ENCODE measurements around the gene C19orf12.

The C19orf12 gene

DNA sequence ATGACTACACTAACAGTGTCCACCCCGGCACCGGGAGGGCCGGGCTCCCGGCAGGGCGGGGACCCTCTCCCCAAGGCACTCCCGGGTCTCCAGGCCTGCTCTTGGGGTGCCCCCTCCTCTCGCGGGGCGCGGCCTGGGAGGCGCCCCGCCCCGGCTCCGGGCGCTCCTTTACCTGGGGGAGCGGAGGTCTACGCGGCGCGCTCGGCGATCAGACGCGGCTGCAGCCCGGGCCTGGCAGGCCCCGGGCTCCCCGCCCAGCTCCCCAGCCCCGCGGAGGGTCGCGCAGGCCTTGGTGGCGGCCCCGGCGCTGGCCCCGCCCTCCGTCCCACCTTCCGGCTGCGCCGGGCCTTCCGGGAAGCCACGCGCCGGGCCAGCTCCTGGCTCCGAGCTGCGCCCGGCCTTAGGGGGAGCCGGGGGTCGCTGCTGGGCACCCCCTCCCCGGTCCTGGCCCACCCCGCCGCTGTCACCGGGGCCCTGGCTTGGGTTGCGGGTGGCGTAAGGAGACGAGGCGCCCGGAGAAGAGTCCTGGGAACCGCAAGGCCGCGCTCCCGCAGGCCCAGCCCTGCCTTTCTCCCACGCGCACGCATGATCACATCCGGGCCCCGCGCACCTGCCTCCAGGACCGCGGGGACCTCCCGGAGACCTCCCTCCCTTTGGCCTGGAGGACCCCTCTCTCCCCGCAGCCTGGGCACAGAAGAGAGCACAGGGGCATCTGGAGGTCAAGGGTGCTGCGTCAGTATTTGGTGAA is at the start of gene C19orf12:
TSS of gene C19orf12 (minus strand) at position 309 of the 748 bp plus-strand sequence. CDS start 6,848 bp downstream, outside the sequence.
- TF ChIP-seq, protein P1, sequence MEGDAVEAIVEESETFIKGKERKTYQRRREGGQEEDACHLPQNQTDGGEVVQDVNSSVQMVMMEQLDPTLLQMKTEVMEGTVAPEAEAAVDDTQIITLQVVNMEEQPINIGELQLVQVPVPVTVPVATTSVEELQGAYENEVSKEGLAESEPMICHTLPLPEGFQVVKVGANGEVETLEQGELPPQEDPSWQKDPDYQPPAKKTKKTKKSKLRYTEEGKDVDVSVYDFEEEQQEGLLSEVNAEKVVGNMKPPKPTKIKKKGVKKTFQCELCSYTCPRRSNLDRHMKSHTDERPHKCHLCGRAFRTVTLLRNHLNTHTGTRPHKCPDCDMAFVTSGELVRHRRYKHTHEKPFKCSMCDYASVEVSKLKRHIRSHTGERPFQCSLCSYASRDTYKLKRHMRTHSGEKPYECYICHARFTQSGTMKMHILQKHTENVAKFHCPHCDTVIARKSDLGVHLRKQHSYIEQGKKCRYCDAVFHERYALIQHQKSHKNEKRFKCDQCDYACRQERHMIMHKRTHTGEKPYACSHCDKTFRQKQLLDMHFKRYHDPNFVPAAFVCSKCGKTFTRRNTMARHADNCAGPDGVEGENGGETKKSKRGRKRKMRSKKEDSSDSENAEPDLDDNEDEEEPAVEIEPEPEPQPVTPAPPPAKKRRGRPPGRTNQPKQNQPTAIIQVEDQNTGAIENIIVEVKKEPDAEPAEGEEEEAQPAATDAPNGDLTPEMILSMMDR (IDR thresholded peaks at IDR 0.05), result no peak
- peak; percentile 85 for TF ChIP-seq ZFX (IDR thresholded peaks at IDR 0.05; ENCODE audit: borderline replicate concordance)
- H3K27ac ChIP-seq, result peak within 1 kb of the TSS; percentile 81

DNA sequence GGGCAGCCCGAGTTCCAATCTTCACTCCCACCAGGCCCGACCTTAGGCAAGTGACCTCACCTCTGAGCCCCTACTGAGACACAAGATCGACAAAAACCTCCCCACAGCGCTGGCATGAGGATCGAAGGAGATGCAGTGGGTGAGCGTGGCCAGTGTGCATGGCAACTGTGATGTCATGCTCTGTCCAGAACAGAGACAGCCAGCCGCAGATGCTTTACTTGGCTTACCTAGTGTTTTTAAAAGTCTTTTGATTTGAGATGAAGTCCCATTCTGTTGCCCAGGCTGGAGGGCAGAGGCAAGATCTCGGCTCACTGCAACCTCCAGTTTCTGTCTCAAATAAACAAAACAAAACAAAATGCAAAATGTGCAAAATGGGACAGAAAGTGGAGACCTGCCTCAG is 49.3 kb upstream of the C19orf12 start:
- TF ChIP-seq, protein P1 (IDR thresholded peaks at IDR 0.05), result no peak
- no peak for TF ChIP-seq ZFX (IDR thresholded peaks at IDR 0.05; ENCODE audit: borderline replicate concordance)
- no peak overlapping the region for H3K27ac ChIP-seq

DNA sequence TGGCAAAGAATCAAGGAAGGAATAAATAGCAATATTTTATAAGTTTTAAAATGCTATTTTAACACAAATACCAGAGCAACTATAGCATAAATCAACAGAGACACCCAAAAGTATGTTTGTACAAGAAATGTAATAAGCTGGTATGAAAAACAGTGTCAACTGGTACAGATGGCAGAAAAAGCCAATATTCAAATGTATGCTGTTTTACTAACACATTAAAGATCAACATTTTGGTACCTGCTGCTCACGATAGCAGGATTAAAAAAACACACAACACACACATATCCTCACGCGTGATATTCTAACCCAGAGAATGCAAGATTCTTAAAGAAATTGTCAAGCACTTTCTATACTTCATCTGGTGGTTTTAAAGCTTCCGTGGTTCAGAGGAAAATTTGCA is 48.1 kb upstream of the C19orf12 start:
- no peak for TF ChIP-seq ZFX (IDR thresholded peaks at IDR 0.05; ENCODE audit: borderline replicate concordance)
- TF ChIP-seq, protein P1 (IDR thresholded peaks at IDR 0.05), result no peak

DNA sequence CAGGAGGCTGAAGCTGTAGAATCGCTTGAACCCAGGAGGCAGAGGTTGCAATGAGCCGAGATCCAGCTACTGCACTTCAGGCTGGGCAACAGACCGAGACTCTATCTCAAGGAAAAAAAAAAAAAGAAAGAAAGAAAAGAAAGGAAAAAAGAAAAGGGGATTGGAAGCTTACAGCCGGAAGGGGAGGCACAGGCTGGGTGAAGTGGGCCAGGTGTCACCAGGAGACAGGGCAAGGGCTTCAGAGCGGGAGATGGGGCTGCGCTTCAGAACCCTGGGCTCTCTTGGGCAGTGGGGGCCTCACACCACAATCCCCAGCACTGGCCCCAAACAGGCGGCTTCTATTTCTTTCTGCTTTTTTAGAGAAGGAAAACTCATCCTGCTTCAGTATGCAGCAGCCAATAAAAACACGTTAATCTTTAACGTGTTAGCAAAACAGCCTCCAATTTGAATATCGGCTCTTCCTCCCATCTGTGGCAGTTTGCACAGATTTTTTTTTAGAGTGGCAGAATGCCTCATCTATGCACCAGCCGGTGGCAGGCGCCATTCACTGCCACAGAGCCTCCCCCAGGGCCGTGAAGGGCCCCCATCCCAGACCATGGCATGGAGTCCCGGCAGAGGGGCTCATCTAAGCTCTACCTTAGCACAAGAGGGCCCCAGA is 46.6 kb upstream of the C19orf12 start:
- no peak for TF ChIP-seq ZFX (IDR thresholded peaks at IDR 0.05; ENCODE audit: borderline replicate concordance)
- TF ChIP-seq, protein P1 (IDR thresholded peaks at IDR 0.05), result no peak
- H3K27ac ChIP-seq, result peak overlapping the region; percentile 55

More for the DNA sequence above, 48.1 kb upstream of the C19orf12 start:
- no peak overlapping the region for H3K27ac ChIP-seq

DNA sequence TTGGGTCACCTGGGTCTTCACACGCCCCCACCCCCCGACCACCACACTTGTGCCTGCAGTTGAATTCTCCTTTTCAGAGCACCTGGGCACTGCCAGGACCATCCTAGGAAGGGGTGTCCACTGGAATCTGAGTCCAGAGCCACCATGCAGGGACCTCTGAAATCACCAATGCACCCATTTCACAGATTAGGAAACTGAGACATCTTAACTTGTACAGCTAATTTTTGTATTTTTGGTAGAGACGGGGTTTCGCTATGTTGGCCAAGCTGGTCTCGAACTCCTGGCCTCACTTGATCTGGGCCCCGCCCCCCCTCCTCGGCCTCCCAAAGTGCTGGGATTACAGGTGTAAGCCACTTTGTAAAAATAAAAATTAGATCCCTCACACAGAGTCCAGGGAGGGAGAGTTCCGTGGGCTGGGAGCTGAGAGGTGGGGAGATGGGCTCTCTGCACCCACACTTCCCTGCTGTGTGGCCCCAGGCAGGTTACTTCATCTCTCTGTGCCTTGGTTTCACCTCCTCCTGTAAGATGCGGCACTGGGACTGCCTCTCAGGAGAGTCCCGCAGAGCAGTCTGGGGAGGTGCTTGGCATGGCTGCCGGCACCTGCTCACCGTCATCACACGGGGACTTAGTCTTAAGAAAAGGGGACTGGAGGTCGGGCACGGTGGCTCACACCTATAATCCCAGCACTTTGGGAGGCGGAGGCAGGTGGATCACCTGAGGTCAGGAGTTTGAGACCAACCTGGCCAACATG is 45.9 kb upstream of the C19orf12 start:
- no peak for TF ChIP-seq ZFX (IDR thresholded peaks at IDR 0.05; ENCODE audit: borderline replicate concordance)
- TF ChIP-seq, protein P1 (IDR thresholded peaks at IDR 0.05), result no peak
- peak overlapping the region; percentile 55 for H3K27ac ChIP-seq

DNA sequence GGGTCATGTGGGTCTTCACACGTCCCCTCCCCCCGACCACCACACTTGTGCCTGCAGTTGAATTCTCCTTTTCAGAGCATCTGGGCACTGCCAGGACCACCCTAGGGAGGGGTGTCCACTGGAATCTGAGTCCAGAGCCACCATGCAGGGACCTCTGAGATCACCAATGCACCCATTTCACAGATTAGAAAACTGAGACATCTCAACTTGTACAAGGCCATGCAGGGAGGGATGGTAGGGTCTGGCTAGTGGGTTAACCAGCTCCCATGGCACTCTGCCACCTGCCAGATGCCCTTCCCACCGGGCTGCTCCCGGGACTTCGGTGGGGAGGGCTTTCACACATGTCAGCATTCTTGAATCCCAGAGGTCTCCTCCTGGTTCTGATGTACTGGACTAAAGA is 44.3 kb upstream of the C19orf12 start:
- H3K27ac ChIP-seq, result no peak overlapping the region
- no peak for TF ChIP-seq ZFX (IDR thresholded peaks at IDR 0.05; ENCODE audit: borderline replicate concordance)
- TF ChIP-seq, protein P1 (IDR thresholded peaks at IDR 0.05), result no peak

Data from 22Rv1 (cell line).